ENCODE measurements around the gene RPTN. TPM values are rescaled to one million over a fixed set of nuclear protein-coding genes. Genes with fewer than 3 reads are reported as not detected.

The RPTN gene
- total RNA-seq, 1 donor from 2014 or later = not detected

- Histone ChIP-seq H3K36me3 (no peaks in the 10 kb centered on the region), H3K27me3 (peaks cover 16% of the 10 kb centered on the region), H3K4me3 (no peak overlapping the region), H3K27ac (no peak overlapping the region), H3K9me3 (no peaks in the 10 kb centered on the region), H3K4me1 (peaks cover 0 to 3% of the 10 kb centered on the region in 2 donors)
- intact Hi-C loops (cut with DNase I) = no loop called here
- DNase-seq (ENCODE audit: low spot score in 2 of 2) = no peak
- no peak for TF ChIP-seq CTCF (IDR thresholded peaks at IDR 0.05)
Measured at GRCh38 chr1:152104854-152105253, 54.2 kb downstream of the RPTN start.

Other genes starting within 250 kb of the RPTN start
- gene THEM4, start 249.7 kb downstream of the RPTN start, total RNA-seq = 7.7 TPM
- 25.8 TPM for gene S100A10, start 165.4 kb downstream of the RPTN start, total RNA-seq
- gene S100A11, start 122.2 kb downstream of the RPTN start, total RNA-seq = 442 TPM
- not detected for gene TCHHL1, start 70.2 kb downstream of the RPTN start, total RNA-seq
- gene TCHH, start 43.8 kb downstream of the RPTN start, total RNA-seq = not detected
- gene HRNR, start 65.0 kb upstream of the RPTN start, total RNA-seq = not detected
- gene FLG, start 166.0 kb upstream of the RPTN start, total RNA-seq = not detected
- not detected for gene FLG2, start 200.8 kb upstream of the RPTN start, total RNA-seq

Measured in ascending aorta (tissue), 2 donors.